HG02642 (cell line): Measurements from ENCODE around the gene EEF1A2.

ENCODE experiments used
- ATAC-seq: cut with Tn5 transposase; IDR thresholded peaks from one replicate; pipeline ENCODE4 v1.9.1; 2021; ENCODE audit warnings: mild to moderate bottlenecking; ENCODE audit not compliant: unreplicated experiment, poor library complexity

EEF1A2 gene

DNA sequence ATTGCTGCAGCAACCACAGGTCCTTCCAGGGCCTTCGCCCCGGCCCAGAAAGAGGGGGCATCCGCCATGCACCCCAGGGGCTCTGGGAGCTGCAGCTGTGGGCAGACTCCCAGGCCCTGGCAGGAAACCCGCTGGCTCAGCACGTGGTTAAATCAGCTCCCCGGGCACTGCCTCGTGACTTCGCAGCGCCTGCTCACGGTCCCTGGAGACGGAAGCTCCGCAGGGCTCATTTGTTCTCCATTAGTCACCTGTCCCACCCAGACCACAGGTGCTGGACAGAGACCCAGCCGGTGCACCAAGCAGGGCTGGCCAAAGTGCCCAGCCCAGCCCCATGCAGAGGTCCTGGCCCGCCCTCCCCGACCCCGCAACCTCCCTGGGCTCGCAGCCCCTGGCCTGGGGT is 41.1 kb downstream of the EEF1A2 start:
- ATAC-seq: no peak

DNA sequence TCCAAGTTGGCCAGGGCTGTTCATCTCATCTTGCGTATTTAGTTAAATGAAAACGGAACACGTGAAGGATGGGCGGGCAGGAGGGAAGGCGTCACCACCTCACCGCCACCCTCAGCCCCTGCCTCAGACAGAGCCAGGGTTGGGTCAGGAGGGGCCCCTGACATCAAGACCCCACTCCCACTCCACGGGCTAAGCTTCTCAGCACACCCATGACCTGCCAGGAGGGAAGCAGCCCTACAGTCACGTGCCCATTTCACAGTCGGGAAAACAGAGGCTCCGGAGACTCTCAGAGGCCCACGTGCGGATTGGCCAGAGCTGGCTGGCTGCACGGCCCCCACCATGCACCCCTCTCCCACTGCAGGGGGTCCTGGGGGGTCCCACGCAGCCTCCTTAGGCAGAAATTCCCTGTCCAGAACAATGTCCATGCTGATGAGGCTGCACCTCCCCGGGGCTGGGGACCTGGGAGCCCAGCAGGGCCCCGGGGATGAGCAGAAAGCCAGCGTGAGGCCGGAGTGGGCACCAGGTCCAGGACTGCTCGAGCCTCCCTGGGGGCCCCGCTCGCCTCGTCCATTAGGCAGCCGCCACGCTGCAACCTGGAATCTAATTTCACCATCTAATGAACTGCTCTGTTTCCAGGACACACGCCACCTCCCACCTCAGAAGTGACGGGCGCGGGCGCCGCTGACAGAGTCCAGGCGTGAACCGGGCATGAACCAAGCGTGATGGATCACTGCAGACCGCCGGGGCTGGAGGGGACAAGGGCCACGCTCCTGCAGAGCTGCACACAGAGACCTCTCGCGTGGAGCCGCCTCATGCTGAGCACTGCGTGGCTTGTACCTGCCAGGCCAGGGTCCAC is 42.2 kb downstream of the EEF1A2 start:
- ATAC-seq: no peak

GRCh38 chr20:63455568-63455859 is 43.4 kb downstream of the EEF1A2 start:
- ATAC-seq: no peak

DNA sequence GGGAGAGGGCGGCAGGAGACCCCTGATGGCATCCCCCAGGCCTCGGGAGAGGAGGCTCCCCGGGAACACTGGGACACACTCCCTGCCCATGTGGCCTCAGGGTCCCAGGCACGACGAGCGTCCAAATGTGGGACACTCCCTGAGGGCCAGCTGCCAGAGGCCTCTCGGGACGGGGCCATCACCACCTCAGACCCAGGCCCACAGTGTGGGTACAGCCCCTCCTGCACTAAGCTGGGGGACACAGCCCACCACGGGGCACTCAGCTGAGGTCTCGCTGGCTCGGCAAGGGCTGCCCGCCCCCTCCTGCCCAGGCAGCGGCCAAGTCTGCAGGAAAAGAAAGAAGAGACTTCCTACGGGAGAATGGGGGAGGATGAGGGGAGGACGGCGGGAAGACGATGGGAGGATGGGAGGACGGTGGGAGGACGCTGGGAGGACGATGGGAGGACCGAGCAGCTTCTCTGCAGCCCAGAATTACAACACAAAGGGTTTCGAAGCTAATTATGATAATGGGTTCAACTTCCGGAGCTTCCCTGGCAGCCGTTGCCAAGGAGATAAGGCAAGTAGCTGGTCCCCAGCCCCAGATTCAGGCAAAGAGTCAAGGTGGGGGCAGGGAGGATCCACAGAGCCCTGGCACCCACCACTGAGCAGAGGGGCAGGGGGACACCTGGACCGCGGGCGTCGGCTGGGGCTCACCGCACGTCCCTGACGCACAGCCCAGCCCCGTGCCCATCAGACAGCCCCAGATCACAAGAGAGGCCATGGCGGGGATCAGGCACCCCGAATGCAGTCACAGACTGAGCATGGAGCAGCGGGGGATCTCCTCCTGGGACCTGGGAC is 43.9 kb downstream of the EEF1A2 start:
- no peak for ATAC-seq

GRCh38 chr20:63452821-63453523 is 45.9 kb downstream of the EEF1A2 start:
- ATAC-seq: no peak

DNA sequence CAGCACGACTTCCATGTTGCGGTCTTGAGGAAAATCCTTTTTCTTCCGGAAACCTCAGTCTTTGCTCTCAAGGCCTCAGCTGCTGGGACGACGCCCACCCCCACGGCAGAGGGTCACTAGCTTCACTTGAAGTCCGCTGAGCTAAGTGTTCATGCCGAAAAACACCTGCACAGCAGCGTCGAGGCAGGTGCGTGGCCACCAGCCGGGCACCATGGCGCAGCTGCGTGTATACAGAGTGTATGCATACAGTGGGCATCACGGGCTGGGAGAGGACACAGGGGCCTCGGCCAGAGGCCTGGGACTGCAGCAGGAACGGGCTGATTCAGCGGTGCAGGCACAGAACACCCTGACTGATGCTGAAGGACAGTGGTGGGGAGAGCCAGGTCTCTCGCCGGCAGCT is 46.5 kb downstream of the EEF1A2 start:
- ATAC-seq: no peak

GRCh38 chr20:63451821-63452220 is 47.1 kb downstream of the EEF1A2 start:
- no peak for ATAC-seq

DNA sequence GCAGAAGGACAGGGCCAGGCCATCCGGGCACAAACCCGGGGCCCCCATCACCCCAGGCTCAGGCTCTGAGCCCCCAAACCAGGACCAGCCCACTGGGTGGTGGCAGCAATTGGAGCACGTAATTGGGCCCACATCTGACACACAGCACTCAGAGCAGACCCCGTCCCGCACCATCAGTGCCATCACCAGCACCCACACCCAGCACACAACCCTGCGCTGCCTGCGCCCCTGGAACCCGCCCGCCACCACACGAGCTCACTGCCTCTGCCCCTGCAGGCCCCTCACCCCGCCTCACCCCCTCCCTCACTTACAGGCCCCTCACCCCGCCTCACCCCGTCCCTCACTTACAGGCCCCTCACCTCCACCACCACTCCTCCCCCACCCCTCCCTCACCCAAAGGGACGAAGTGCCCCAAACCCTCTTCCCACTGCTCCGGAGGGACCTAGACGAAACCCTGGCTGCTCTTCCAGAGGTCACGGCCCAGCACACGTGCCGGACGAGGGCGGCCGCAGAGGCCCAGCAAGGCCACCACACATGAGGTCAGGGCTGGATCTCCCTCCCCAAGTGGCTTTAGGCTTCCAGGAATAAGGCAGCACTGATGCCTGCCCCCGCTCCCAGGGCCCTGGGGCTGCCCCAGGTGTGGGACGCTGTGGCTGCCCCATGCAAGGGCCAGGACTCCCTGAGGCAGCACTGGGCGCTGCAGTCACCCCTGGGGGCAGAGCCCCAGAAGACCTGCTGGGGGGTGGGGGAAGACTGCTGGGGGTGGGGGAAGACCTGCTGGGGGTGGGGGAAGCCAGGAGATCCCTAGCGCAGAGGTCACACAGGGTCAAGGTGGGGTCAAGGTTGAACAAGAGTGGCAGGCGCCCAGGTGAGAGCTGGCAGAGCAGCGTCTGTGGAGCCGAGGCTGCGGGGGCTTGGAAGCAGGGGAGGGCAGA is 48.8 kb downstream of the EEF1A2 start:
- ATAC-seq: no peak

DNA sequence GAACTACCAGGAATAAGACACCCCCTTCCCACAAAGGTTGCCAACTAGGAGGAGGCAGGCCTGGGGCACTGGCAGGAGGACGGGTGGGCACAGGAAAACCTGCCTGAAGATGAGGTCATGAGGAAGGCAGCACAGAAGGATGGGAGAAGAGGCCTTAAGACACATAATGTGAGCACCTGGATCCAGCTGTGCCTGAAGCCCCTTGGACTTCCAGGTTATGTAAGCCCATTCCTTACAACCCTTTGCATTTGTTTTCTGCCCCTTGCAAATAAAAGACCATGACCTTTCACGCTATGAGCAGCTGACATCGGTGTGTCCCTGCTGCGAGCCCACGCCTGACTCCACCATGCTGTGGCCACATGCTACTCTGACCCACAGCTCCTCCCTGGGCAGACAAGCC is 49.9 kb downstream of the EEF1A2 start:
- ATAC-seq: no peak

DNA sequence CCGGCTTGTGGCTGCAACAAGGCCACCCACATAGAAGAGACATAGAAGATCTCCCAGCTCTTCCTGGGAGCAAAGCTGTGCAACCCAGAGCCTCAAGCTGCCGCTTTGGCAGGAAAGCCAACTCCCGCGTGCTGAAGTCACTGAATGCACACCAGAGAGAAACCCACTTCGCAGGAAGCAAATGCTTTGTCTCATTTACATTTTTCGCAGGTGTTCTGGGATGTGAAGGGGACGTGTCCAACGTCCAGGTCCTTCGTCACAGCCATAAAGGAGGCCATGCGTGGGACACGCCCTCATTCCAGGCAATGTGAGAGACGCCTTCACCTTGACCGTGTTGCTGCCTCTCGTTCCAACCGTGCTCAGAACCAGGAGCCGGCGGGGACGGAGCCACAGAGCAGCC is 50.9 kb downstream of the EEF1A2 start:
- no peak for ATAC-seq

- ATAC-seq: no peak
These were observed 51.6 kb downstream of the EEF1A2 start for GRCh38 chr20:63447320-63447719.

GRCh38 chr20:63446216-63447024 is 52.5 kb downstream of the EEF1A2 start:
- ATAC-seq: no peak

DNA sequence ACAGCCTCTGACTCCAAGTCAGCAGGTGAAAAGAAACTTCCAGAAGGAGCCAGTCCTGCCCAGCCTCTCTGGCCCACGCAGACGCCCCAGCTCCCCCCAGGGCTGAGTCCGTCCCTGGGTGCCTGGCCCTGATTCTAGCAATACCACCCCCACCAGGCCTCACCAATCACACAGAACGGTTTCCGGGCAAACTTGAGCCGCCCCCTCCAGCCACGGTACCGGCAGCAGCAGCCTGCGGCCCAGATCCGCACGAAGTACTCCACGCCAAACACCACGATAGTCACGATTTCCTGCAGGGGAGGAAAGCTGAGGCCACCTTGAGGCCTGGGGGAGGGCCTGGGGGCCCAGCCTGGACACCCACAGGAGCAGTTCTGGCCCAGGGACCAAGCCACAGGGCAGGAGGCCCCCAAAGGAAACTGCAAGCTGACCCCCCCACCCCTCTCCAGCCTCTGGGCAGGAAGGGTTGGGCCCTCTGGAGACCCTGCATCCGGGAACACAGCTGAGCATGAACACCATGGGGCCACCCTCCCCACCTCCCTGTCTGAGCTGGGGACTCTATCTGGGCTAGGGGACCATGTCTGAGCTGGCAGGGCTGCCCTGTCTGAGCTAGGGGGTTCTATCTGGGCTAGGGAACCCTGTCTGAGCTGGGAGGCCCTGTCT is 53.7 kb downstream of the EEF1A2 start:
- no peak for ATAC-seq

DNA sequence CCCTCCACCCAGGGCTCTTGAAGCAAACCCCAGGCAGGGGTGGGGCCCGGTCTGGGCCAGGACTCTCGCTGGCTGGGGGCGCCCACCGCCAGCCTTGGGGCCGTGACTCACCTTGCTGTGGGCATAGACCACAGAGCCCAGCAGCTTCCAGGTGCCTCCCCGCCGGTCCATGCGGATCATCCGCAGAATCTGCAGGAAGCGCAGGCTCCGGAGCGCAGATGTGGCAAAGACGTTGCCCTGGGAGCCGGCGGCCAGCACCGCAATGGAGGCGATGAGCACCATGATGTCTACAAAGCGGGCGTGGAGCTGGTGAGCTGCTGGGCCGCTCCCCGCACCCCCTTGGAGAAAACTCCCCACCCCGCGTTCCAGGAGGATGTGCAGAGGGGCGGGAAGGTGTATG is 54.3 kb downstream of the EEF1A2 start:
- no peak for ATAC-seq

DNA sequence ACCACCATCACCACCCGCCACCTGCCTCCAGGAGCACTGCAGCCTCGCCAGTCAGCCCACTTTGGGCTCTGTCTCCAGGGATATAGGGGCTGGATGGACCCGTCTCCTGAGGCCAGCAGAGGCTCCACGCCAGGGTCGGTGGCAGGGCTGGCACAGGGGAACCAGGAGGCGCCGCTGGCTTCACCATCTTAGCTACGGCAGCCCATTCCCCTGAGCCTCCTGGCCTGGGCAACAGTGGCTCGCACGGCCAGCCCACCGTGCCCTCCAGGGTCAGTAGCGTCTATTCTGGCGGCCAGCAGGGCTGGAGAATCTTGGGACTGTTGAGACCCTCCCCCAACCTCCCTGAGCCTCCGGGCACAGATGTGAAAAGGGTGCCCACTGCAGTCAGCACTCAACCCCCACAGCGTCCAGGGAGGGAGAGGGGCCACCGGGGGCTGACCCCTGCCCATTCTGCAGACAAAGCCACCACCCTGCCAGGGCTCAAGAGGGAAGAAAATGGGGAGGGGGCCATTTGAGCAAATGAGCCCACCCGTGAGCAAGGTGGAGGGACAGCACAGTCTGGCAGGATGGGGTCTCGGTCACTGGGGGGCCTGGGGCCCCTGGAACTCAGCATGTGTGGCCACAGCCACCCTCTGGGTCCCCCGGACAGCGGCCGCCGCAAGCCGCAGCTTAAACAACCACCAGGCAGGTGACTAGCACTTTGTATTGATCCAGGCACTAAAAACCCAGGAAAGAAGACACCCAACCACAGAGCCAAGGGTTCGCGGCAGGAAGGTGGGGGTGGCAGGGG is 55.1 kb downstream of the EEF1A2 start:
- no peak for ATAC-seq

DNA sequence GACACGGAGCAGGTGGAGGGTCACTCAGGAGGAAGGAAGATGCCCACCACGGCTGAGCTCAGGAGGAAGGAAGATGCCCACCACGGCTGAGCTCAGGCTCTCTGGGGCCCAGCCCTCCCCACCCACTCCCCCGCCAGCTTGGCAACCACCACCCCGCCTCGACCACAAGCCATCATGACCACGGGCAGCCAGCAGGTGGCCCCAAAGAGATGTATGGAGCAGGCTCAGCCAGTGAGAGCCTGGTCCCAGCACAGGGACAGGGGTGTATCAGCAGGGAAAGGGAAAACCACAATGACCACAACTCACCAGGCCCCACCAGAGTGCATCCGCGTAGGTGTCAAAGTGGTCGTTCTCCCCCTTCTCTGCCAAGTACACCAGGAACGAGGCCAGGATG is 56.8 kb downstream of the EEF1A2 start:
- no peak for ATAC-seq

DNA sequence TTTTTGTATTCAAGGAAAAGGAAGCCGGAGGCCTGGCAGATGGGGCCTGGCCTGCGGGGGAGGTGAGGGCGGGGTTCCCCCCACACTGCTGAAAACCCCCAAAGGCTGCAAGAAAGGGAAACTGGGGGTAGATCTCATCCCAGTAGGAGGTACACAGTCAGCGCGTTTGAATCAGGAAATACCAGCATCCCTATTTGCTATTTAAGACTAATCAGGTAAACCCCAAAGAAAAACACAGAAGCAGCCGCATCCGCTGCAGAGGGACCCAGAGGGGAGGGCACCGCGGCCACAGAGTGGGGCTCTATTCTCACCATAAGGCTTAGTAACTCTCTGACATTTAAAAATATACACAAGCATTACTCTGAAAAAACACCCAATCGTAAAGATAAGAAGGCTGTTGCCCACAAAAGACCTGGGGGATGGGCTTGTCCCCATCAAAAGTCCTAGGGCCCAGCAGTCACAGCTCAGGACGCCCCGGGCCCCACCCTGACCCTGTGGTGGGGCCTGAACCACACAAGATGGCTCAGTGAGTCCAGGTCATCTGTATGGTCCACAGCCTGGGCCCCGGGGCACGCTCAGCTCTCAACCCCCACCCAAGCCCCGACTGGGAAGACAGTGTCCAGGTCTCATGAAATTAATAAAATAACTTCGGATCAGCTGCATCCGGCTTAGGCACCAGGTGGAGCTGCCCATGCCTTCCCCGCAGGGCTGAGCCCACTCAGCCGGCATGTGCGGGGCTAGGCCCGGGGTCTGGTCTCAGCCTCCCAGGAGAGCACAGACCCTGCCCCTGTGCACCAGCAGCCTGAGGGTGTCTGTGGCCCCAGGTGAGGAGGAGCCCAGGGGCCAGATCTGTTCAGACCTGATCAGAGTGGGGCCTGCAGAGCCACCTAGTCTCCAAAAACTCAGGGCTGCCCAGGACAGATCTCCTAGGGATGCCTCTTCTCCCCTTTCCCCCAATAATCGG is 57.5 kb downstream of the EEF1A2 start:
- no peak for ATAC-seq
